Activated T-cell treated with anti-CD3 and anti-CD28 coated beads, Interleukin-2, amount 50 U/mL, for 1 hour (primary cell): ENCODE measurements around the gene ADAMTS15.
"Not testable (repeated sequence)": the region's sequence is repeated elsewhere in the genome, so short reads cannot be mapped to it uniquely, and the experiment has no call there.

Source experiments
- DNase-seq: peaks from one replicate; pipeline ENCODE4 v3.0.0-alpha.2; 2020

The ADAMTS15 gene

GRCh38 chr11:130438401-130439159, 9.9 kb upstream of the ADAMTS15 start:
- not testable (repeated sequence) for DNase-seq

GRCh38 chr11:130439160-130439519, 9.3 kb upstream of the ADAMTS15 start:
- DNase-seq, result no peak

GRCh38 chr11:130439876-130440275, 8.6 kb upstream of the ADAMTS15 start:
- no peak for DNase-seq

- no peak for DNase-seq
Observed at GRCh38 chr11:130441719-130442118, 6.7 kb upstream of the ADAMTS15 start.

GRCh38 chr11:130442737-130443136, 5.7 kb upstream of the ADAMTS15 start:
- DNase-seq, result no peak

DNA sequence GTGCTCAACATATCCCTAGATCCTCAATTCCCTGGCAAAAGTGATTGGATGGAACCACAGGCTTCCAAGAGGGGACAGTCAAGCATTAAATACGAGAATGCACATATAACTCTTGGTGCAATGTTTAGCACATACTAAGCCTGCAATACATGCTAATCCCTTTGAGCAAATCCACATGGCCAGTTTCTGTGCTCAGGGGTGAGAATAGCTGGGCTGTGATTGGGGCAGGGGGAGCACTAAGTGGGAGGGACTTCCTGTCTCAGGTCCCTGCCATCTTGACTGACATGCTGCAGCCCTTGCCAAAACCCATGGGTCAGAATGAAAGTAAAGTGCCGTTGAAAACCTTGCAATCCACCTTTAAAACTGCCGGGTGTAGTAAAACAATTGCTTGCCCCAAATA, 2.7 kb upstream of the ADAMTS15 start:
- no peak for DNase-seq

DNA sequence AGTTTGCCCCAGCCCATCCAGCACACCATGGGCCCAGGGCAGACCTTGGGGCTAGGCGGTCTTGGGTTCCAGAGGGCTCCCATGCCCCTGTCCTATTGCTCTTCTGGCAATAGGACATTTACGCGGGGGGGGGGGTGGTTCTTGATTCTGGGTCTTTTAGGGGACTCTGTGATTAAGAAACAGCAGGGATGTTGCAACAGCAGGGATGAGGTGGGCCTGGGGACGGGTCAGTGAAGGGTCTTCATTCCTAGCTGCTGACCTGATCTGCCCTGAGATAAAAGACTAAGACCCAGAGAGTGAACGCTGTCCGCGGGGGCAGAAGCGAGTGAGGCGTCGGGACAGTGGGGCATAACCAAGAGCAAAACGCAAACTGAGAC, 418 bp upstream of the ADAMTS15 start:
- DNase-seq, result no peak

DNA sequence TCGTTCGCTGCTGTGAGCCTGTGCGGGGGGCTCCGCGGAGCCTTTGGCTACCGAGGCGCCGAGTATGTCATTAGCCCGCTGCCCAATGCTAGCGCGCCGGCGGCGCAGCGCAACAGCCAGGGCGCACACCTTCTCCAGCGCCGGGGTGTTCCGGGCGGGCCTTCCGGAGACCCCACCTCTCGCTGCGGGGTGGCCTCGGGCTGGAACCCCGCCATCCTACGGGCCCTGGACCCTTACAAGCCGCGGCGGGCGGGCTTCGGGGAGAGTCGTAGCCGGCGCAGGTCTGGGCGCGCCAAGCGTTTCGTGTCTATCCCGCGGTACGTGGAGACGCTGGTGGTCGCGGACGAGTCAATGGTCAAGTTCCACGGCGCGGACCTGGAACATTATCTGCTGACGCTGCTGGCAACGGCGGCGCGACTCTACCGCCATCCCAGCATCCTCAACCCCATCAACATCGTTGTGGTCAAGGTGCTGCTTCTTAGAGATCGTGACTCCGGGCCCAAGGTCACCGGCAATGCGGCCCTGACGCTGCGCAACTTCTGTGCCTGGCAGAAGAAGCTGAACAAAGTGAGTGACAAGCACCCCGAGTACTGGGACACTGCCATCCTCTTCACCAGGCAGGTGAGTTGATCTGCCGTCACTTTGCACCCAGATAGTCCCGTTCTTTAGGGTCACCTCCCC, 1.0 kb downstream of the ADAMTS15 start:
- DNase-seq, result no peak

- no peak for DNase-seq
Observed at GRCh38 chr11:130449996-130450769, 1.7 kb downstream of the ADAMTS15 start.

- DNase-seq, result no peak
Observed at GRCh38 chr11:130451231-130452019, 3.0 kb downstream of the ADAMTS15 start.

- no peak for DNase-seq
Observed at GRCh38 chr11:130452176-130452575, 3.7 kb downstream of the ADAMTS15 start.

GRCh38 chr11:130452940-130453339, 4.5 kb downstream of the ADAMTS15 start:
- DNase-seq, result no peak

- DNase-seq, result no peak
Observed at GRCh38 chr11:130454491-130455252, 6.2 kb downstream of the ADAMTS15 start.

- no peak for DNase-seq
Observed at GRCh38 chr11:130455483-130456127, 7.2 kb downstream of the ADAMTS15 start.

DNA sequence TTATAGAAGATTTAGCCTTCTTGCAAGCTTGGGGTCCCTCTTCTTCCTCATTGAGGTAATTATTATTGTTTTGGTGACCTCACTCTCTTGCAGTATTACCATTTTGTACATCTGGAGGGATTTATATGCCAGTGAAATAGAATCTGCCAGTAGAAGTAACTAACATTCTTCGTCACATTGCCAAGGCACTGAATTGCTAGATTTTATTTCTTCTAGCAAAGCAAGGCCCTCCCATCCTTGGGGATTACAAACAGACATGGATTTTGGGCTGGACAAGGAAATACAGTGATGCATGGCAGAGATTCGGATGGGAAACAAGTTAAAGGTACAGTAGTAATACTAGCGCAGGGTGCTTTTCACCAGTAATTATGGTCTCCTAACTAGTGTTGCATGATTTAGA, 7.8 kb downstream of the ADAMTS15 start:
- DNase-seq, result no peak

DNA sequence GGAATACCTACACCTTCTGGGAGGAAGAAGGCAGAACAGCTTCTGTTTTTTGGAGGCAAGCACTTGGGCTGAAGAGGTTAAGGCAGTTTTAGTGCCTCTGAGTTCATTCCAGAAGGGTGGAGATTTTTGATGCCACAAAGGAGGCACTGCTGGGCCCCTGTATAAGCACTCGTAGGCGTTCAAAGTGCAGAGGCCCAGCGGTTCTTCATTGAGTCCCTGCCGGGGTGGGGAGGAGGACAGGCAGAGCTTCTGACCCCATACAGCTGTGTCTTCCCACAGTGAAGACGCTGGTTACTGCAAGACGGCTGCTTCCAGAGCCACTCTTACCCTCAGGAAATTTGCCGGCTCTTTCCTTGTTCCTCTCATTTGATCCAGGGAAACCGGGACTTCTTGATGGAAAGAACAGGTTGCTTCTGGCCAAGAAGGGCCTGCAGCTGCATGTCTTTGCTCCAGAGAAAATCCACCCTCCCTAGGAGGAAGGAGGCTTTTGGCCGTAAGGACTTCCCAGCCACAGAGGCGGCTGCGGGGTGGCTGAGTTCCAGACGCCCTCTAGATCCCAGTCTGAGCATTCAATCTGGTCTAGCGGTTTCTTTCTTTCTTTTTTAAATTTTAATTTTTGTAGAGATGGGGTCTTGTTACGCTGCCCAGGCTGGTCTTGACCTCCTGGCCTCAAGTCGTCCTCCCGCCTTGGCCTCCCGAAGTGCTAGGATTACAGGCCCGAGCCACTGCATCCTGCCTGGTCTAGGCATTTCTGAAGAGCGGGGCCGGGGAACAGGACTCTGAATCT, 9.4 kb downstream of the ADAMTS15 start:
- no peak for DNase-seq

DNA sequence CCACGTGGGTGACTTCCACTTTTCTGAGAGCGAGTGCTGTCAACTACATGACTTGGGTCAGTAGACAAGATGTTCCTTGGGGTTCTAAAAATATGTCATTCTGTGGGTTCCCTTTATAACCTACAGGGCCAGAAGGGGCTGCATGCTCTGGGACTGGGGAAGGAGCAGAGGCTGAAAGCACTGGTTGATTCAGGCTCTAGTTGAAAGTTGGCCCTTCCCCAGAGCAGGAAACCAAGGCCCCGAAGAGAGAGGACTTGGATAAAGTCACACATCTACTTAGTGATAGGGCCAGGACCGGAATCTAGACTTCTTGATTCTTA, 9.9 kb downstream of the ADAMTS15 start:
- DNase-seq, result no peak

GRCh38 chr11:130459521-130459920, 11.1 kb downstream of the ADAMTS15 start:
- DNase-seq, result no peak

GRCh38 chr11:130462101-130462885, 13.8 kb downstream of the ADAMTS15 start:
- DNase-seq, result no peak

GRCh38 chr11:130462931-130463330, 14.5 kb downstream of the ADAMTS15 start:
- no peak for DNase-seq
